NCI-H524 treated with DMSO at 0.1 percent for 48 hours (cell line): ENCODE measurements around the gene PHOSPHO2.

Source experiments
- DNase-seq: peaks from one replicate; lab custom pipeline; 2025; lab: John Stamatoyannopoulos, UW

The PHOSPHO2 gene

GRCh38 chr2:169694113-169694893, at the start of gene PHOSPHO2, which contains the start of gene CFAP210:
Gene PHOSPHO2 (plus strand): TSS chr2:169694469. CDS start chr2:169700972, 6,503 bp downstream.
Gene CFAP210 (minus strand): TSS chr2:169694405. CDS start chr2:169694327, 78 bp downstream.
- DNase-seq: peak; percentile 70

GRCh38 chr2:169647496-169647895, 46.8 kb upstream of the PHOSPHO2 start:
- no peak for DNase-seq

- DNase-seq: no peak
These were observed 45.0 kb upstream of the PHOSPHO2 start for GRCh38 chr2:169649278-169649677.

GRCh38 chr2:169653636-169654035, 40.6 kb upstream of the PHOSPHO2 start:
- DNase-seq: no peak

- DNase-seq: no peak
These were observed 38.1 kb upstream of the PHOSPHO2 start for GRCh38 chr2:169656164-169656563.

- DNase-seq: no peak
These were observed 35.4 kb upstream of the PHOSPHO2 start for GRCh38 chr2:169658877-169659276.

GRCh38 chr2:169659320-169659719, 34.9 kb upstream of the PHOSPHO2 start:
- DNase-seq: no peak

- DNase-seq: peak; percentile 83
These were observed 33.0 kb upstream of the PHOSPHO2 start for GRCh38 chr2:169661265-169661664.

GRCh38 chr2:169662744-169663143, 31.5 kb upstream of the PHOSPHO2 start:
- DNase-seq: no peak

- no peak for DNase-seq
These were observed 31.0 kb upstream of the PHOSPHO2 start for GRCh38 chr2:169663247-169663646.

- DNase-seq: no peak
These were observed 29.7 kb upstream of the PHOSPHO2 start for GRCh38 chr2:169664600-169664977.

- DNase-seq: no peak
These were observed 29.0 kb upstream of the PHOSPHO2 start for GRCh38 chr2:169664978-169665930.

- DNase-seq: no peak
These were observed 26.7 kb upstream of the PHOSPHO2 start for GRCh38 chr2:169667583-169667982.

- no peak for DNase-seq
These were observed 24.0 kb upstream of the PHOSPHO2 start for GRCh38 chr2:169670215-169670651.

- no peak for DNase-seq
These were observed 23.3 kb upstream of the PHOSPHO2 start for GRCh38 chr2:169670937-169671336.

- DNase-seq: no peak
These were observed 21.9 kb upstream of the PHOSPHO2 start for GRCh38 chr2:169672406-169672805.

GRCh38 chr2:169673106-169673505, 21.2 kb upstream of the PHOSPHO2 start:
- no peak for DNase-seq

- no peak for DNase-seq
These were observed 20.3 kb upstream of the PHOSPHO2 start for GRCh38 chr2:169673921-169674320.

- DNase-seq: no peak
These were observed 17.9 kb upstream of the PHOSPHO2 start for GRCh38 chr2:169676357-169676756.

GRCh38 chr2:169676850-169677249, 17.4 kb upstream of the PHOSPHO2 start:
- DNase-seq: no peak

- no peak for DNase-seq
These were observed 11.2 kb upstream of the PHOSPHO2 start for GRCh38 chr2:169683054-169683424.

- DNase-seq: no peak
These were observed 10.7 kb upstream of the PHOSPHO2 start for GRCh38 chr2:169683425-169684134.
